Stimulated activated CD4-positive, alpha-beta T cell treated with anti-CD3 and anti-CD28 coated beads, Interleukin-1b, Interleukin-23, amount 100 ng/mL, for 24 hours (primary cell): ENCODE data around the gene FBF1.
"Not testable (repeated sequence)": the region's sequence is repeated elsewhere in the genome, so short reads cannot be mapped to it uniquely, and the experiment has no call there.

Experiments used
- DNase-seq, 4 experiments: peaks; one replicate each; pipeline ENCODE4 v3.0.0-alpha.2; 2020; ENCODE audit warnings: low read depth in 4 of 4, low spot score in 1 of 4

FBF1 gene

GRCh38 chr17:75940727-75941441 is at the start of gene FBF1:
FBF1 (minus strand) TSS chr17:75941042; CDS start chr17:75938149, 2,893 bp downstream.
- DNase-seq: peak; percentile 75 to 91 (median 81)

- no peak for DNase-seq
Observed at GRCh38 chr17:75987041-75987440, 46.2 kb upstream of the FBF1 start.

GRCh38 chr17:75985986-75986385 is 45.1 kb upstream of the FBF1 start:
- DNase-seq: no peak

GRCh38 chr17:75983501-75984181 is 42.8 kb upstream of the FBF1 start:
- DNase-seq: no peak

GRCh38 chr17:75981019-75981615 is 40.3 kb upstream of the FBF1 start:
- no peak for DNase-seq

GRCh38 chr17:75980188-75981018 is 39.6 kb upstream of the FBF1 start:
- DNase-seq: no peak

GRCh38 chr17:75979705-75980187 is 38.9 kb upstream of the FBF1 start:
- DNase-seq: no peak

GRCh38 chr17:75978938-75979704 is 38.3 kb upstream of the FBF1 start, which contains the start of the genes ACOX1 and TEN1:
ACOX1 (minus strand) TSS chr17:75979166; CDS start chr17:75979073, 93 bp downstream.
TEN1 (plus strand) TSS chr17:75979240; CDS start chr17:75986193, 6,953 bp downstream.
- peak; percentile 88 to 98 (median 94) for DNase-seq

GRCh38 chr17:75976175-75976848 is 35.5 kb upstream of the FBF1 start:
- no peak for DNase-seq

- no peak for DNase-seq
Observed at GRCh38 chr17:75975757-75976174, 34.9 kb upstream of the FBF1 start.

- DNase-seq: not testable (repeated sequence)
Observed at GRCh38 chr17:75975187-75975586, 34.3 kb upstream of the FBF1 start.

GRCh38 chr17:75970626-75971025 is 29.8 kb upstream of the FBF1 start:
- DNase-seq: no peak

GRCh38 chr17:75970011-75970523 is 29.2 kb upstream of the FBF1 start:
- no peak for DNase-seq

GRCh38 chr17:75969044-75969443 is 28.2 kb upstream of the FBF1 start:
- DNase-seq: not testable (repeated sequence)

- DNase-seq: no peak
Observed at GRCh38 chr17:75965468-75965867, 24.6 kb upstream of the FBF1 start.

GRCh38 chr17:75959839-75960511 is 19.1 kb upstream of the FBF1 start:
- no peak for DNase-seq

- DNase-seq: no peak
Observed at GRCh38 chr17:75959051-75959838, 18.4 kb upstream of the FBF1 start.
